ENCODE data around the gene MLLT11.
A peak's percentile ranks its signal among the peaks of the same experiment; 100 is the strongest.

The MLLT11 gene

DNA sequence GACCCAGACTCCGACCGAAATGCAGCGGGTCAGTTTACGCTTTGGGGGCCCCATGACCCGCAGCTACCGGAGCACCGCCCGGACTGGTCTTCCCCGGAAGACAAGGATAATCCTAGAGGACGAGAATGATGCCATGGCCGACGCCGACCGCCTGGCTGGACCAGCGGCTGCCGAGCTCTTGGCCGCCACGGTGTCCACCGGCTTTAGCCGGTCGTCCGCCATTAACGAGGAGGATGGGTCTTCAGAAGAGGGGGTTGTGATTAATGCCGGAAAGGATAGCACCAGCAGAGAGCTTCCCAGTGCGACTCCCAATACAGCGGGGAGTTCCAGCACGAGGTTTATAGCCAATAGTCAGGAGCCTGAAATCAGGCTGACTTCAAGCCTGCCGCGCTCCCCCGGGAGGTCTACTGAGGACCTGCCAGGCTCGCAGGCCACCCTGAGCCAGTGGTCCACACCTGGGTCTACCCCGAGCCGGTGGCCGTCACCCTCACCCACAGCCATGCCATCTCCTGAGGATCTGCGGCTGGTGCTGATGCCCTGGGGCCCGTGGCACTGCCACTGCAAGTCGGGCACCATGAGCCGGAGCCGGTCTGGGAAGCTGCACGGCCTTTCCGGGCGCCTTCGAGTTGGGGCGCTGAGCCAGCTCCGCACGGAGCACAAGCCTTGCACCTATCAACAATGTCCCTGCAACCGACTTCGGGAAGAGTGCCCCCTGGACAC is 12.1 kb upstream of the MLLT11 start:
- Histone ChIP-seq H3K36me3 (ENCODE audit: low read length) (peaks cover 4% of the 10 kb centered on the region; the same call in 1 of the 2 replicates), H3K9me2 (replicated peaks; ENCODE audit: insufficient read depth, low read length) (no peaks in the 10 kb centered on the region), H4K20me1 (ENCODE audit: low read depth, low read length) (no peaks in the 10 kb centered on the region), H3K9ac (ENCODE audit: low read length) (peak overlapping the region; percentile 57), H3K79me2 (ENCODE audit: insufficient read depth, low read length) (no peaks in the 10 kb centered on the region), H2AFZ (ENCODE audit: low read depth, low read length, severe bottlenecking) (peak overlapping the region; percentile 52), H3F3A (ENCODE audit: insufficient read depth) (peaks cover 16% of the 10 kb centered on the region), H3K9me3 (ENCODE audit: insufficient read depth, low read length) (no peaks in the 10 kb centered on the region), H3K4me2 (ENCODE audit: low read depth, low read length, poor library complexity, severe bottlenecking) (peak overlapping the region; percentile 60), H3K4me3 (ENCODE audit: insufficient read depth, low read length, poor library complexity, severe bottlenecking) (peak overlapping the region; percentile 47), H3K27me3 (ENCODE audit: low read length) (no peaks in the 10 kb centered on the region), H3K27ac (ENCODE audit: low read depth, low read length) (no peak overlapping the region)
- TF ChIP-seq EZH2phosphoT487 (conservative IDR thresholded peaks at IDR 0.05; ENCODE audit: low read length), result no peak
- TF ChIP-seq, protein P1, sequence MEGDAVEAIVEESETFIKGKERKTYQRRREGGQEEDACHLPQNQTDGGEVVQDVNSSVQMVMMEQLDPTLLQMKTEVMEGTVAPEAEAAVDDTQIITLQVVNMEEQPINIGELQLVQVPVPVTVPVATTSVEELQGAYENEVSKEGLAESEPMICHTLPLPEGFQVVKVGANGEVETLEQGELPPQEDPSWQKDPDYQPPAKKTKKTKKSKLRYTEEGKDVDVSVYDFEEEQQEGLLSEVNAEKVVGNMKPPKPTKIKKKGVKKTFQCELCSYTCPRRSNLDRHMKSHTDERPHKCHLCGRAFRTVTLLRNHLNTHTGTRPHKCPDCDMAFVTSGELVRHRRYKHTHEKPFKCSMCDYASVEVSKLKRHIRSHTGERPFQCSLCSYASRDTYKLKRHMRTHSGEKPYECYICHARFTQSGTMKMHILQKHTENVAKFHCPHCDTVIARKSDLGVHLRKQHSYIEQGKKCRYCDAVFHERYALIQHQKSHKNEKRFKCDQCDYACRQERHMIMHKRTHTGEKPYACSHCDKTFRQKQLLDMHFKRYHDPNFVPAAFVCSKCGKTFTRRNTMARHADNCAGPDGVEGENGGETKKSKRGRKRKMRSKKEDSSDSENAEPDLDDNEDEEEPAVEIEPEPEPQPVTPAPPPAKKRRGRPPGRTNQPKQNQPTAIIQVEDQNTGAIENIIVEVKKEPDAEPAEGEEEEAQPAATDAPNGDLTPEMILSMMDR (IDR thresholded peaks at IDR 0.05; ENCODE audit: insufficient read depth, low read length, poor library complexity, severe bottlenecking), result peak; percentile 13

DNA sequence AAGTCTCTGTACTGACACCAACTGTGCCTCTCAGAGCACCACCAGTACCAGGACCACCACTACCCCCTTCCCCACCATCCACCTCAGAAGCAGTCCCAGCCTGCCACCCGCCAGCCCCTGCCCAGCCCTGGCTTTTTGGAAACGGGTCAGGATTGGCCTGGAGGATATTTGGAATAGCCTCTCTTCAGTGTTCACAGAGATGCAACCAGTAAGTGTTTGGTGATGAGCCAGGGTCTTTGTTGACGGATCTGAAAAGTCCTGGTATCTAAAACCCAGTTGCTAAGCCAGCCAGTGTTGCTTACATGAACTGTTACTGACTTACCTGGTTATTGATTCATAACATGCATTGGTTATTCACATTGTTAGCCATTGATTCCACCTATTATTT is 11.6 kb upstream of the MLLT11 start:
- Histone ChIP-seq H3K4me2 (ENCODE audit: low read depth, low read length, poor library complexity, severe bottlenecking) (peak overlapping the region; percentile 60), H3K9ac (ENCODE audit: low read length) (0 out of 2 replicates have a peak overlapping the region, but pooled peaks have one; percentile 57), H3K4me3 (ENCODE audit: insufficient read depth, low read length, poor library complexity, severe bottlenecking) (peak overlapping the region; percentile 47), H3F3A (ENCODE audit: insufficient read depth) (peaks cover 16% of the 10 kb centered on the region), H2AFZ (ENCODE audit: low read depth, low read length, severe bottlenecking) (no peak overlapping the region), H3K79me2 (ENCODE audit: insufficient read depth, low read length) (no peaks in the 10 kb centered on the region), H3K27ac (ENCODE audit: low read depth, low read length) (no peak overlapping the region), H3K9me2 (replicated peaks; ENCODE audit: insufficient read depth, low read length) (no peaks in the 10 kb centered on the region), H3K36me3 (ENCODE audit: low read length) (peaks cover 4% of the 10 kb centered on the region; the same call in 1 of the 2 replicates), H4K20me1 (ENCODE audit: low read depth, low read length) (no peaks in the 10 kb centered on the region), H3K9me3 (ENCODE audit: insufficient read depth, low read length) (no peaks in the 10 kb centered on the region), H3K27me3 (ENCODE audit: low read length) (no peaks in the 10 kb centered on the region)
- no peak for TF ChIP-seq EZH2phosphoT487 (conservative IDR thresholded peaks at IDR 0.05; ENCODE audit: low read length)
- TF ChIP-seq, protein P1 (IDR thresholded peaks at IDR 0.05; ENCODE audit: insufficient read depth, low read length, poor library complexity, severe bottlenecking), result peak; percentile 7

DNA sequence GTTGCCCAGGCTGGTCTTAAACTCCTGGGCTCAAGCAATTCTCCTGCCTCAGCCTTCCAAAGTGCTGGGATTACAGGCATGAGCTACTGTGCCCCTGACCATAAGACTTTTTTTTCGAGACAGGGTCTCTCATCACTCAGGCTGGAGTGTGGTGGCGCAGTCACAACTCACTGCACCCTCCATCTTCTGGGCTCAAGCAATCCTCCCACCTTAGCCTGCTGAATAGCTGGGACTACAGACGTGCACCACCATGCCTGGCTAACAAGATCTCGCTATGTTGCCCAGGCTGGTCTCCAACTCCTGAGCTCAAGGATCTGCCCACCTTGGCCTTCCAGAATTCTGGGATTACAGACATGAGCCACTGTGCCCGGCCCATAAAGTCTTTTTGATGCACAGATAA is 10.7 kb upstream of the MLLT11 start:
- Histone ChIP-seq H3K79me2 (ENCODE audit: insufficient read depth, low read length) (no peaks in the 10 kb centered on the region), H2AFZ (ENCODE audit: low read depth, low read length, severe bottlenecking) (no peak overlapping the region), H3K9me2 (replicated peaks; ENCODE audit: insufficient read depth, low read length) (no peaks in the 10 kb centered on the region), H3K27ac (ENCODE audit: low read depth, low read length) (no peak overlapping the region), H3F3A (ENCODE audit: insufficient read depth) (peaks cover 16% of the 10 kb centered on the region), H3K4me2 (ENCODE audit: low read depth, low read length, poor library complexity, severe bottlenecking) (no peak overlapping the region), H3K27me3 (ENCODE audit: low read length) (no peaks in the 10 kb centered on the region), H3K4me3 (ENCODE audit: insufficient read depth, low read length, poor library complexity, severe bottlenecking) (no peak overlapping the region), H4K20me1 (ENCODE audit: low read depth, low read length) (no peaks in the 10 kb centered on the region), H3K9me3 (ENCODE audit: insufficient read depth, low read length) (no peaks in the 10 kb centered on the region), H3K9ac (ENCODE audit: low read length) (no peak overlapping the region), H3K36me3 (ENCODE audit: low read length) (peaks cover 5% of the 10 kb centered on the region; the same call in 1 of the 2 replicates)
- TF ChIP-seq, protein P1 (IDR thresholded peaks at IDR 0.05; ENCODE audit: insufficient read depth, low read length, poor library complexity, severe bottlenecking), result no peak
- no peak for TF ChIP-seq EZH2phosphoT487 (conservative IDR thresholded peaks at IDR 0.05; ENCODE audit: low read length)
